Neuronal stem cell (in vitro differentiated cells): ENCODE data around the gene SRP68.

Experiments
- DNase-seq: peaks from one replicate; pipeline ENCODE4 v3.0.0-alpha.2; 2013; ENCODE audit warnings: low spot score
- H2AFZ ChIP-seq: one replicate; pipeline ENCODE4 v1.6.1; 2013; ENCODE audit warnings: mild to moderate bottlenecking, low read length, inconsistent platforms
- H2AK5ac ChIP-seq: 2 replicates; pipeline ENCODE4 v1.6.1; 2013; ENCODE audit warnings: low read depth, mild to moderate bottlenecking, inconsistent platforms, low read length, moderate library complexity, mixed read lengths
- H2BK120ac ChIP-seq: 2 replicates; pipeline ENCODE4 v1.6.1; 2013; ENCODE audit warnings: low read depth, mild to moderate bottlenecking, inconsistent platforms, low read length, moderate library complexity, mixed read lengths
- H2BK12ac ChIP-seq: one replicate; pipeline ENCODE4 v1.6.1; 2013; ENCODE audit warnings: low read length, inconsistent platforms
- H2BK15ac ChIP-seq: 2 replicates; pipeline ENCODE4 v1.6.1; 2013; ENCODE audit warnings: mild to moderate bottlenecking, low read length, inconsistent platforms, mixed read lengths
- H2BK5ac ChIP-seq: one replicate; pipeline ENCODE4 v1.6.1; 2013; ENCODE audit warnings: inconsistent platforms, mild to moderate bottlenecking, low read length, moderate library complexity
- H3K14ac ChIP-seq: one replicate; pipeline ENCODE4 v1.6.1; 2013; ENCODE audit warnings: low read length, inconsistent platforms
- H3K18ac ChIP-seq: 2 replicates; pipeline ENCODE4 v1.6.1; 2013; ENCODE audit warnings: low read length, inconsistent platforms
- H3K23ac ChIP-seq: 2 replicates; pipeline ENCODE4 v1.6.1; 2013; ENCODE audit warnings: low read depth, mild to moderate bottlenecking, mixed read lengths, low read length, inconsistent platforms; ENCODE audit not compliant: poor library complexity
- H3K27ac ChIP-seq: replicated peaks from 3 replicates; pipeline ENCODE4 v1.5.1; 2013; ENCODE audit warnings: low read length, inconsistent platforms
- H3K27me3 ChIP-seq, 3 experiments: 2 replicates each; pipeline ENCODE4 v1.6.1; 2013; ENCODE audit warnings: low read length in 3 of 3, mild to moderate bottlenecking in 2 of 3, inconsistent platforms in 1 of 3, low read depth in 1 of 3, mixed read lengths in 1 of 3, moderate library complexity in 1 of 3; ENCODE audit not compliant: control insufficient read depth in 3 of 3, insufficient read depth in 3 of 3
- H3K36me3 ChIP-seq, 2 donors: replicated peaks in 1 of 2; 2 replicates each; pipeline ENCODE4 v1.6.1; 2013; ENCODE audit warnings: low read length in 2 of 2; ENCODE audit not compliant: control insufficient read depth in 2 of 2, insufficient read depth in 2 of 2
- H3K4ac ChIP-seq: 2 replicates; pipeline ENCODE4 v1.6.1; 2013; ENCODE audit warnings: inconsistent platforms, mild to moderate bottlenecking, low read length, moderate library complexity
- H3K4me1 ChIP-seq, 2 donors: 1 replicate in 1 of 2; 2 replicates in 1 of 2; pipeline ENCODE4 v1.6.1; 2013; ENCODE audit warnings: low read length in 2 of 2, low read depth in 1 of 2; ENCODE audit not compliant: control insufficient read depth in 2 of 2, insufficient read depth in 1 of 2
- H3K4me2 ChIP-seq: one replicate; pipeline ENCODE4 v1.6.1; 2013; ENCODE audit warnings: mild to moderate bottlenecking, low read length, inconsistent platforms; ENCODE audit not compliant: insufficient read depth, poor library complexity, severe bottlenecking
- H3K4me3 ChIP-seq, 2 donors: 2 replicates each; pipeline ENCODE4 v1.5.1; 2013; ENCODE audit warnings: low read length in 2 of 2, mild to moderate bottlenecking in 2 of 2, inconsistent platforms in 1 of 2, moderate library complexity in 1 of 2
- H3K79me1 ChIP-seq: one replicate; pipeline ENCODE4 v1.6.1; 2013; ENCODE audit warnings: low read depth, mild to moderate bottlenecking, inconsistent platforms, low read length, moderate library complexity
- H3K9ac ChIP-seq: one replicate; pipeline ENCODE4 v1.6.1; 2013; ENCODE audit warnings: mild to moderate bottlenecking, low read depth, low read length, inconsistent platforms; ENCODE audit not compliant: poor library complexity
- H3K9me3 ChIP-seq, 2 donors: replicated peaks in 1 of 2; 2 replicates each; pipeline versions ENCODE3 to v1.6.1; 2013; ENCODE audit warnings: low read length in 2 of 2, mild to moderate bottlenecking in 2 of 2, inconsistent platforms in 1 of 2, low read depth in 1 of 2, mixed read lengths in 1 of 2, moderate library complexity in 1 of 2; ENCODE audit not compliant: control insufficient read depth in 2 of 2, insufficient read depth in 1 of 2
- H4K8ac ChIP-seq: one replicate; pipeline ENCODE4 v1.6.1; 2013; ENCODE audit warnings: low read depth, mild to moderate bottlenecking, inconsistent platforms, low read length, moderate library complexity
- H4K91ac ChIP-seq: one replicate; pipeline ENCODE4 v1.6.1; 2013; ENCODE audit warnings: low read length, low read depth, mild to moderate bottlenecking, inconsistent platforms; ENCODE audit not compliant: poor library complexity
- WGBS, 2 donors: extraction: QIAGEN DNeasy Blood & Tissue Kit; methylation state at CpG; one replicate each; pipeline ENCODE4 v1.1.7; 2013; ENCODE audit warnings: missing lambda C conversion rate in 2 of 2, mixed read lengths in 1 of 2; ENCODE audit not compliant: insufficient read length in 2 of 2, insufficient replicate concordance in 1 of 2; ENCODE audit errors: extremely low coverage in 2 of 2; 5-methylcytosine and 5-hydroxymethylcytosine counted together

SRP68 gene

DNA sequence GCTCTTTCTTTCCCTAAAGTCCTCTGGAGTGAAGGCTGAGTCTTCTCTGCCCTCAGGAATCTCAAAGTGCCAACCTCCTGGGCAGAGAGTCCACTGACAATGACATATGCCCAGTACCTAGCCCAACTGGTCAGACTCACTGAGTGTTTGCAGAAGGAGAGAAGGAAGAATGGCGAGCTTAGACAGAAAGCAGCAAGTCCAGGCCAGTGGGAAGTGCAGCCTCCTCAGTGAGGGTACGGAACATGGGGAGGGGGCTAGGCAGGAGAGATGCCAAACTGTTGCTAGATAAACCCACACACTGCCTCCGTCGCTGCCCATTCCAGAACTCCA lies 30.6 kb upstream of the SRP68 start:
- Histone ChIP-seq H3K23ac (no peak overlapping the region), H2AFZ (peak overlapping the region; percentile 87), H3K14ac (peak overlapping the region; percentile 26), H4K8ac (no peak overlapping the region), H3K4me3 (peak overlapping the region; percentile 68 to 94), H3K9ac (peak overlapping the region; percentile 71), H3K4me2 (peak overlapping the region; percentile 89), H3K27ac (no peak overlapping the region), H2BK12ac (no peak overlapping the region), H3K4me1 (peaks cover 5 to 12% of the 10 kb centered on the region in 2 donors), H3K79me1 (peaks cover 7% of the 10 kb centered on the region), H3K4ac (no peak overlapping the region), H2BK15ac (no peak overlapping the region), H2AK5ac (peak overlapping the region; percentile 41), H2BK5ac (peak overlapping the region; percentile 45), H4K91ac (no peak overlapping the region), H2BK120ac (no peak overlapping the region), H3K36me3 (peaks cover 9 to 43% of the 10 kb centered on the region in 2 donors), H3K9me3 (no peaks in the 10 kb centered on the region), H3K27me3 (no peaks in the 10 kb centered on the region), H3K18ac (peak overlapping the region; percentile 18)
- DNase-seq = no peak
- no CpG with 5 or more reads among the region's 4 CpGs for WGBS, 2 donors

DNA sequence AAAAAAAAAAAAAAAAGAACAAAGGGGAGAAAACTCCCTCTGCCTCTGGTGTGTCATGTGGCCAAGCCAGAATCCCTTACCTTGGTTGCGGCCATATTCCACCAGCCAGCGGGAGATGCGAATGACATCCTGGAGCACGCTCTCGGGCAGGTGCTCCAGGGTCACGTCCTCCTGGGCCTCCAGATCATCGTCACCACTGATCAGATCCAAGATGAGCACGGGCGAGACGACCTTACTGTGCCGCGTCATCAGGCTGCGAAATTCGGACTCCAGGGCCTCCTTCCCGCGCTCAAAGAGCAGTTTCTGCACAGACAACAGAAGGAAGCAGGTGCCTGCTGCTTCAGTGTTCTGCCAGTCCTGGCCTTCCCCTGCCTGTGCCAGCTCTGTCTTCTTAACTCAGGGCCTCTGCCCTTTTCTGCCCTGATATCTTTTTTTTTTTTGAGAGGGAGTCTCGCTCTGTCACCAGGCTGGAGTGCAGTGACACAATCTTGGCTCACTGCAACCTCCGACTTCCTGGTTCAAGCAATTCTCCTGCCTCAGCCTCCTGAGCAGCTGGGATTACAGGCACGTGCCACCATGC lies 25.5 kb upstream of the SRP68 start:
- H2AK5ac ChIP-seq = no peak overlapping the region
- no peak overlapping the region for H3K18ac ChIP-seq
- H3K79me1 ChIP-seq = peaks cover 6% of the 10 kb centered on the region
- no peak overlapping the region for H4K8ac ChIP-seq
- H2BK120ac ChIP-seq = no peak overlapping the region
- H2AFZ ChIP-seq = no peak overlapping the region
- no peak overlapping the region for H2BK12ac ChIP-seq
- no peak overlapping the region for H3K9ac ChIP-seq
- H3K23ac ChIP-seq = peak overlapping the region; percentile 91
- H3K27ac ChIP-seq = no peak overlapping the region
- no CpG with 5 or more reads among the region's 19 CpGs for WGBS, 2 donors
- no peak overlapping the region for H4K91ac ChIP-seq
- H2BK15ac ChIP-seq = no peak overlapping the region
- no peak overlapping the region for H3K4me2 ChIP-seq
- no peaks in the 10 kb centered on the region for H3K27me3 ChIP-seq
- peaks cover 2% of the 10 kb centered on the region in 2 donors for H3K4me1 ChIP-seq
- H3K9me3 ChIP-seq = no peaks in the 10 kb centered on the region
- no peak overlapping the region for H3K14ac ChIP-seq
- DNase-seq = no peak
- no peak overlapping the region for H2BK5ac ChIP-seq
- H3K36me3 ChIP-seq = peaks cover 31 to 93% of the 10 kb centered on the region in 2 donors
- H3K4me3 ChIP-seq = peak overlapping the region in 1 of 2 donors; percentile 65
- no peak overlapping the region for H3K4ac ChIP-seq

DNA sequence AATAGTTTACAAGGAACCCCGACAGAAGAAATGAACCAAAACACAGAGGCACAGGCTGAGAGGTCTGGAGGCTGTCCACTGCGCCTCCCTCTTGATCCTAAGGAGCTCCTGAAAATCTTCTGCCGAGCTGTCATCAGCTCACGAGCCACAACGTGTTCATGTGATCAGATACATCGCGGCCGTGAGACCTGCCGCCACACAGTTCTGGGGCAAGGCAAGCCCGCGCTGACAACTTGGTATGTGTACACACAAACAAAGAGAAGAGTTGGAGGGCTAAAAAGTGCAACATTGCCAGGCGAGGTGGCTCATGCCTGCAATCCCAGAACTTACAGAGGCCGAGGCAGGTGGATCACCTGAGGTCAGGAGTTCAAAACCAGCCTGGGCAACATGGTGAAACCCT lies 23.6 kb upstream of the SRP68 start:
- no CpG with 5 or more reads among the region's 13 CpGs for WGBS, 2 donors
- H3K36me3 ChIP-seq = peaks cover 31 to 91% of the 10 kb centered on the region in 2 donors

DNA sequence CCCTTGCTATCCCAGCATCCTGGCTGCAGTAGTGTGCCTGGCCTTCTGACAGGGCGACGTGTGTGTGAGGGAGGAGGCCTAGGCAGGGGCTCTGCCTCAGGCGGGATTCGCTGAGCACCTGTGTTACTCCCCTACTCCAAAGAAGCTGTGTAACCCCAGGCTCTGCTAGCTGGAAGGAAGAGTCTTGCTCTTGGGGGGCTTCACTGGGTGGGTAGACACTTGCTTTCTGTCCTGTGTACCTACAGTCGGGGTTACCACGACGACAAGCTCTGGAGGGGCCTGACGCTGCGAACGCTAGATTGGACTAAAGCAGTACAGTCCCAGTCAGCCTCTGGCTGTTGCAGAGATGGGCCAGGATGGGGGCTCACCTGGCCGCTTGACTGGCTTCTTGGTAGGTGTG lies 21.7 kb upstream of the SRP68 start:
- Histone ChIP-seq H3K4me3 (no peak overlapping the region), H3K4me2 (no peak overlapping the region), H3K23ac (no peak overlapping the region), H3K9ac (no peak overlapping the region), H3K27ac (no peak overlapping the region), H2BK120ac (no peak overlapping the region), H3K4ac (no peak overlapping the region), H3K18ac (no peak overlapping the region), H3K36me3 (peaks cover 40 to 92% of the 10 kb centered on the region in 2 donors), H3K4me1 (no peaks in the 10 kb centered on the region), H3K27me3 (no peaks in the 10 kb centered on the region), H3K14ac (no peak overlapping the region), H4K91ac (no peak overlapping the region), H4K8ac (no peak overlapping the region), H3K79me1 (peaks cover 2% of the 10 kb centered on the region), H2BK12ac (no peak overlapping the region), H2AK5ac (no peak overlapping the region), H2BK5ac (no peak overlapping the region), H2AFZ (no peak overlapping the region), H2BK15ac (no peak overlapping the region), H3K9me3 (no peaks in the 10 kb centered on the region)
- no peak for DNase-seq
- WGBS, 2 donors = no CpG with 5 or more reads among the region's 11 CpGs

More for the DNA sequence above, 23.6 kb upstream of the SRP68 start:
- H2BK120ac ChIP-seq = no peak overlapping the region
- H2AK5ac ChIP-seq = no peak overlapping the region
- H3K9ac ChIP-seq = no peak overlapping the region
- no peak overlapping the region for H2AFZ ChIP-seq
- no peaks in the 10 kb centered on the region for H3K9me3 ChIP-seq
- H2BK12ac ChIP-seq = no peak overlapping the region
- H4K8ac ChIP-seq = no peak overlapping the region
- no peaks in the 10 kb centered on the region for H3K4me1 ChIP-seq
- H2BK5ac ChIP-seq = no peak overlapping the region
- no peak for DNase-seq
- no peak overlapping the region for H3K4me3 ChIP-seq
- no peak overlapping the region for H3K4ac ChIP-seq
- H3K18ac ChIP-seq = no peak overlapping the region
- no peaks in the 10 kb centered on the region for H3K27me3 ChIP-seq
- H2BK15ac ChIP-seq = no peak overlapping the region
- H4K91ac ChIP-seq = no peak overlapping the region
- H3K14ac ChIP-seq = no peak overlapping the region
- H3K4me2 ChIP-seq = no peak overlapping the region
- H3K27ac ChIP-seq = no peak overlapping the region
- peaks cover 2% of the 10 kb centered on the region for H3K79me1 ChIP-seq
- H3K23ac ChIP-seq = no peak overlapping the region
